ENCODE results near the gene MINK1. TPM values are rescaled to one million over a fixed set of nuclear protein-coding genes. Genes with fewer than 3 reads are reported as not detected.

The MINK1 gene
- total and polyA plus RNA-seq, 2 of the 8 experiments (the other 6 are each of a cell fraction or from before 2014, with no cell fraction given) = 26.9 to 77.7 TPM

DNA sequence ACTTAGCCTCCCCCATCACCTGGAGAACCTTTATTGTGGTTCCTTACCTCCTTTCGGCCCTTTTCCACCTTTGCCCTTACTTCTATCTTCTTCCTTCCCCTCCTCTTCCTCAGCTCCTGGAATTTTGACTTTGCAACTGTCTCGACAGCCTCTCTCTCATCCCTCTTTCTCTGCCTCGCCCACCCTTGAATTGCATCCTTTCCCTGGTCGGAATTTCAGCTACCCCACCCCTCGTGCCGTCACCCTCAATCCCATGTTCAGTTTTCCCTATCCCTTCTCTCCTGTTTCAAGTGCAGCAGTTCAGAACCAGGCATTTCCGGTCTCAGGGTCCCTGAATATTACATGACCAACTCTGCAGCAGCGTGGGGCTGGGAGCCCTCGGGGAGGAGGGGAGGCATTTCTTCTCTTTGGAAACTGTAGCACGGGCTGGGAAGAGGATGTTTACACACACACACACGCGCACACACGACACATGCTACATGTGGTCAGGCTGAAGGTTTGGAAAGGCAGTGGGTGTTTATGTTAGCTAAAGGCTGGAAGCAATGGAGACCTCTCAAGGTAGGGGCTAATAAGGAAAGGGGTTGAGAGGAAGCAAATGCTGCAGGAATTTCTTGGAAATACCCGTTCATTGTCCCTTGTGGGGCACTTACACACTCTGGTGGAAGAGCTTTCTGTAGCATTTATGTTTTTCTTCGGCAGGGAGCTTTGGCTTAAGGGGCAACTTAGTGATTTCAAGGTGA is 971 bp downstream of the MINK1 start:
- H2AFZ ChIP-seq (ENCODE audit: low read length) = no peak overlapping the region; the same call in 1 of the 2 replicates

More for the DNA sequence above, 971 bp downstream of the MINK1 start:
- Histone ChIP-seq H2BK120ac (replicated peaks; ENCODE audit: low read depth, low read length) (no peak overlapping the region), H2BK12ac (ENCODE audit: low read depth, low read length) (peak overlapping the region; percentile 78; the same call in 1 of the 2 replicates), H3K14ac (ENCODE audit: insufficient read length) (no peak overlapping the region), H3K4me2 (ENCODE audit: insufficient read depth in 1 of 2, low read depth in 2 of 2, low read length in 2 of 2) (peak overlapping the region; percentile 89 to 99), H2BK15ac (ENCODE audit: low read length) (no peak overlapping the region), H3K9me3 (ENCODE audit: insufficient read depth in 2 of 2, low read depth in 1 of 2, low read length in 1 of 2) (no peaks in the 10 kb centered on the region), H3K4me1 (replicated peaks in 1 of 4; ENCODE audit: control insufficient read depth in 3 of 4, insufficient read depth in 4 of 4, low read length in 3 of 4) (peaks cover 0 to 7% (median 6%) of the 10 kb centered on the region in 4 experiments; a peak in 5 of 7 replicates), H3K23ac (ENCODE audit: insufficient read length) (no peak overlapping the region), H4K5ac (ENCODE audit: insufficient read length, low read depth, low read length) (peak overlapping the region; percentile 10), H3K36me3 (ENCODE audit: control insufficient read depth in 2 of 4, insufficient read depth in 4 of 4, low read length in 3 of 4) (peaks cover 0 to 7% (median under 1%) of the 10 kb centered on the region in 4 experiments; a peak in 1 of 8 replicates), H3K18ac (ENCODE audit: extremely low read depth, low read length) (peak overlapping the region; percentile 68; the same call in 1 of the 2 replicates), H4K91ac (replicated peaks; ENCODE audit: insufficient read length, low read length) (peak overlapping the region; percentile 75), H2BK5ac (ENCODE audit: low read depth, low read length) (peak overlapping the region; percentile 61), H3K79me1 (ENCODE audit: low read depth, low read length) (peaks cover 4% of the 10 kb centered on the region), H3K27ac (ENCODE audit: low read depth, low read length) (no peak overlapping the region), H4K20me1 (replicated peaks in 1 of 2; ENCODE audit: control insufficient read depth in 1 of 2, insufficient read depth in 2 of 2, low read length in 2 of 2) (peaks cover 0 to 5% of the 10 kb centered on the region in 2 experiments), H3K4me3 (ENCODE audit: extremely low read depth in 1 of 4, insufficient read depth in 2 of 4, low read depth in 3 of 4, low read length in 4 of 4) (peak overlapping the region; percentile 64 to 85 (median 72)), H3K23me2 (ENCODE audit: low read depth, low read length) (peaks cover 6% of the 10 kb centered on the region), H3K4ac (replicated peaks; ENCODE audit: insufficient read length, low read depth, low read length) (peak overlapping the region; percentile 12), H2BK20ac (ENCODE audit: low read length) (no peak overlapping the region), H3K9ac (replicated peaks in 1 of 4; ENCODE audit: extremely low read depth in 1 of 4, low read depth in 3 of 4, low read length in 3 of 4) (peak overlapping the region in 3 of 4 experiments; percentile 45 to 64 (median 56); a peak in 5 of 7 replicates), H3K56ac (replicated peaks; ENCODE audit: insufficient read length, low read depth, low read length) (peak overlapping the region; percentile 35), H2AK5ac (ENCODE audit: low read depth, low read length) (no peak overlapping the region), H3K79me2 (ENCODE audit: control insufficient read depth in 1 of 2, insufficient read depth in 2 of 2, low read length in 2 of 2) (peaks cover 0 to 50% of the 10 kb centered on the region in 2 experiments; a peak in 3 of 4 replicates), H4K8ac (ENCODE audit: extremely low read depth, insufficient read depth, low read length) (no peak overlapping the region; the same call in 1 of the 2 replicates), H3K27me3 (replicated peaks in 1 of 4; ENCODE audit: control insufficient read depth in 3 of 4, extremely low read depth in 1 of 4, insufficient read depth in 3 of 4, low read length in 3 of 4) (no peaks in the 10 kb centered on the region)
- POLR2A ChIA-PET (ENCODE audit: partially characterized antibody) = interaction anchor here (0.8 to 2.0 kb wide), 6 partner anchors 16 to 125 kb away, joined by 3 to 4 read pairs (median 4); partner anchors contain the start of gene PLD2
- 21% methylated on average over 14 of the region's 15 CpGs; no CpG with 5 or more reads in 1 of the 2 experiments for WGBS, 2 experiments (ENCODE audit: extremely low coverage in 1 of 2, insufficient coverage in 1 of 2, insufficient read length in 1 of 2, insufficient replicate concordance in 2 of 2, low coverage in 1 of 2, low lambda C conversion rate in 2 of 2, missing lambda C conversion rate in 1 of 2)
- TF ChIP-seq ASH2L (IDR thresholded peaks at IDR 0.05; ENCODE audit: low read length) = peak; percentile 0
- no peak for TF ChIP-seq KDM1A (IDR thresholded peaks at IDR 0.05; ENCODE audit: borderline replicate concordance, low read length)
- FAIRE-seq (no peak), DNase-seq (ENCODE audit: low read depth in 1 of 2, low spot score in 2 of 2) (no peak)
- CTCF ChIA-PET (ENCODE audit: partially characterized antibody) = interaction anchor here (0.9 to 1.9 kb wide), 8 partner anchors 8 to 49 kb away, joined by 3 to 5 read pairs (median 3); no protein-coding TSS in a partner anchor
